Gastrocnemius medialis (tissue), 4 donors: Measurements from ENCODE around the gene ACYP1.

ENCODE experiments used
- POLR2A ChIP-seq, 2 donors: fragments of 450-650 bp; IDR thresholded peaks; one replicate each; pipeline ENCODE4 v1.6.1; 2017; ENCODE audit warnings: antibody characterized with exemption in 2 of 2, mild to moderate bottlenecking in 2 of 2, moderate library complexity in 2 of 2
- TF ChIP-seq, protein P1 (sequence below), 5 experiments: fragments of 450-650 bp in 3 of 5; fragments of 200-600 bp in 2 of 5; sonication (generic) in 2 of 5; IDR thresholded peaks in 4 of 5; conservative IDR thresholded peaks in 1 of 5; 1 replicate in 4 of 5; 2 replicates in 1 of 5; pipeline ENCODE4 v1.5.1; 2016 to 2019; ENCODE audit warnings: antibody characterized with exemption in 5 of 5, mild to moderate bottlenecking in 3 of 5, moderate library complexity in 3 of 5

GRCh38 chr14:75003250-75004027 lies 60.4 kb downstream of the ACYP1 start:
- TF ChIP-seq, protein P1, sequence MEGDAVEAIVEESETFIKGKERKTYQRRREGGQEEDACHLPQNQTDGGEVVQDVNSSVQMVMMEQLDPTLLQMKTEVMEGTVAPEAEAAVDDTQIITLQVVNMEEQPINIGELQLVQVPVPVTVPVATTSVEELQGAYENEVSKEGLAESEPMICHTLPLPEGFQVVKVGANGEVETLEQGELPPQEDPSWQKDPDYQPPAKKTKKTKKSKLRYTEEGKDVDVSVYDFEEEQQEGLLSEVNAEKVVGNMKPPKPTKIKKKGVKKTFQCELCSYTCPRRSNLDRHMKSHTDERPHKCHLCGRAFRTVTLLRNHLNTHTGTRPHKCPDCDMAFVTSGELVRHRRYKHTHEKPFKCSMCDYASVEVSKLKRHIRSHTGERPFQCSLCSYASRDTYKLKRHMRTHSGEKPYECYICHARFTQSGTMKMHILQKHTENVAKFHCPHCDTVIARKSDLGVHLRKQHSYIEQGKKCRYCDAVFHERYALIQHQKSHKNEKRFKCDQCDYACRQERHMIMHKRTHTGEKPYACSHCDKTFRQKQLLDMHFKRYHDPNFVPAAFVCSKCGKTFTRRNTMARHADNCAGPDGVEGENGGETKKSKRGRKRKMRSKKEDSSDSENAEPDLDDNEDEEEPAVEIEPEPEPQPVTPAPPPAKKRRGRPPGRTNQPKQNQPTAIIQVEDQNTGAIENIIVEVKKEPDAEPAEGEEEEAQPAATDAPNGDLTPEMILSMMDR (IDR thresholded peaks at IDR 0.05 in 4 of 5, conservative IDR thresholded peaks at IDR 0.05 in 1 of 5): no peak
- TF ChIP-seq POLR2A (IDR thresholded peaks at IDR 0.05): no peak
